GM19452 (cell line): Measurements from ENCODE around the gene DENND4B.

Experiments
- ATAC-seq: cut with Tn5 transposase; IDR thresholded peaks from one replicate; pipeline ENCODE4 v1.9.1; 2021; ENCODE audit not compliant: unreplicated experiment

Gene DENND4B

GRCh38 chr1:153951183-153951582, 4.7 kb upstream of the DENND4B start:
- ATAC-seq, result no peak

DNA sequence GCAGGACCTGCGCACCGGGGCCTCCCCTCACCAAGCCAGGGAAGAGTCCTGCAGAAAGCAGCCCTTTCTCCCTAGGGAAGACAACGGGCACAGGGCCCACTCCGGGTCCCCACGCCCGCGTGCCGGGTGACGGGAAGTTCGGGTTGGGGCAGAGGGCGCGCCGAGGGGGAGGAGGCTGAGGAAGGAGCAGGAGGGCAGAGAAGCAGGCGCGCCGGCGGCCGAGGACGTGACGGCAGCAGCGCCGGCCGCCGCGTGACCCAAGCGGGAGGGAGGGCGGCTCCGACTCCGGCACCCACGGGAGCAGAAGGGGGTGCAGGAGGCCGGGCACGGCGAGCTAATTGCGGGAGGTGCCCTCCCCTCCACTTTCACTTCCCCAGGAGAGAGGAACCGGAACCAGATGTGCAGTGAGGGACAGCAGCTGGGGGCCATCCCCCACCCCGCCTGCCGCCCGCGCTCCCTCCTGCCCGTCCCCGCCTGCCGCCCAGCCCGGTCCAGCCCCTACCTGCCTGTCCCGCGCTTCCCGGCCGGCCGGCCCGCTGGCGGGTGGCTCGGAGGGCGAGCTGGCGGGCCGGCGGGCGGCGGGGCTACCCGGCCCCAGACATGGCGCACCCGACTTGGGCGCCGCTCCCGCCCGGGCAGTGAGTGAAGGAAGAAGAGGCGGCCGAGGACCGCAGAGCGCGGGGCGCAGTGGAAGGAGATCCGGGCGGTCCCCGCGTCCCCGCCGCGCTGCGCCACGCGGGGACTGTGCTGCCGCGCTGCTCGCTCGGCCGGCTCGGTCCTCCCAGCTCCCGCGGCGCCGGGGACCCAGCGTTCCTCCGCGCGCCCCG, 510 bp downstream of the DENND4B start:
- ATAC-seq, result peak; percentile 66

DNA sequence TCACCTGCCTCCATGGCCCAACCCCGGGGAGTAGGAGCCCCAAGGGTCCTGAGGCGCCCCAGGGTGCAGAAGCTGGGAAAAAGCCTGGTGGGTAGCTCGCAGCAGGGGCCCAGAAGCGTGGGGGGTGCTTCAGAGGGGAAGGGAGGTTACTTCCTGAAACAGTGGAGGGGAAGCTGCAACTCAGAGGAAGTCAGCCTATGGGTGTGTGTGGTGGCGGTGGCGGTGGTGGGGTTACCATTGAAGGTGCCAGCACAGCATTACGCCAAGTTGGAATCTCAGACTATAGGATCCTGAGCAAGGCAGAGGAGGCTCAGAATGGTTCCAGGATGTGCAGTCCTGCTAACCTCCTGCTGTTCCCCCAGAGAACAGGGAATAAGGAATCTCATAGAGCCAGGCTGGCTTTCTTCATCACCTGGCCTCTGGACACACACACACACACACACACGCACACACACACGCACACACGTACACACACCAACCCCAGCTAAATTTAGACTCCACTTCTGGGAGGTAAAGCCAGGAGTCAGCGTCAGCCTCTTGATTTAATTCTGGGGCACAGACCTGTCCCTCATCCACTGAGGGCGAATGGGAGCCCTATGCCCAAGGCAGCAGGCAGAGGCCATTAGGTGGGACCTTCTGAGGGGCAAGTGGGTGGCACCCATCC, 1.3 kb downstream of the DENND4B start:
- peak; percentile 4 for ATAC-seq

GRCh38 chr1:153944827-153945117, 1.7 kb downstream of the DENND4B start:
- ATAC-seq, result no peak

DNA sequence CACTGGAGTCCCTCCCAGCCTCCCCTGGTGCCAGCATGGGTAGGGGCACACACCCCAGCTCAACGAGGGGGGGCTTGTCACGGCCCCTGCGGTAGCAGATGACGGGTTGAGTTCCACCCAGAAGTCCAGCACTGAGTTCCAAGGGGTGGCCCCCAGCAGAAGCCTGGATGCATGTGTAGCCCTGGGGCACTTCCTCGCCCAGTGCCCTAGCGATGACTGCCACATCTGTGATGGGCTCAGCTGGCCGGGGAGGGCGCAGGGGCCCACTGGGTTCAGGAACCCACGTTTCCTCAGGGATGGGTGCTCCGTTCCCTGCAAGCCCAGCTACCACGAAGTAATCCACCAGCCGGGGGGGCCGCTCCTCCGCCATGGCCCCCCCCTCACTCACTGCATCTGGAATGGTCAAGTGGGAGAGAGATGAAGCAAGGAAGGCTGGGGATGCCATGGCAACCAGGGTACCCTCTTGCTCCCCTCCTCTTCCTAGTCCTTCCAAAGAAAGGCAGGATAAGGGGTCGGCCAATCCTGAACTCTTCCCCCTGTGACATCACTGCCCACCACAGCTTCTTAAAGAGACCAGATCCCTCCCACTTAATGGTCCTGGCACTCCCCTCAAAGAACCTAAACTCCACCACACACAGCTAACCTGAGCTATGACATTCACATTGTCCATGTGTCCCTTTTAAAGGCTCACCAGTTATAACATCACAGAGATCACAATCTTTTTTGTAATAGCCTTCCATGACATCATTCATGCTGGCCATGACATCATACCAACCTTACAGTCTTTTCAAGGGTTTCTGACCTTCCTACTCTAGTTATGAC, 2.3 kb downstream of the DENND4B start:
- no peak for ATAC-seq

DNA sequence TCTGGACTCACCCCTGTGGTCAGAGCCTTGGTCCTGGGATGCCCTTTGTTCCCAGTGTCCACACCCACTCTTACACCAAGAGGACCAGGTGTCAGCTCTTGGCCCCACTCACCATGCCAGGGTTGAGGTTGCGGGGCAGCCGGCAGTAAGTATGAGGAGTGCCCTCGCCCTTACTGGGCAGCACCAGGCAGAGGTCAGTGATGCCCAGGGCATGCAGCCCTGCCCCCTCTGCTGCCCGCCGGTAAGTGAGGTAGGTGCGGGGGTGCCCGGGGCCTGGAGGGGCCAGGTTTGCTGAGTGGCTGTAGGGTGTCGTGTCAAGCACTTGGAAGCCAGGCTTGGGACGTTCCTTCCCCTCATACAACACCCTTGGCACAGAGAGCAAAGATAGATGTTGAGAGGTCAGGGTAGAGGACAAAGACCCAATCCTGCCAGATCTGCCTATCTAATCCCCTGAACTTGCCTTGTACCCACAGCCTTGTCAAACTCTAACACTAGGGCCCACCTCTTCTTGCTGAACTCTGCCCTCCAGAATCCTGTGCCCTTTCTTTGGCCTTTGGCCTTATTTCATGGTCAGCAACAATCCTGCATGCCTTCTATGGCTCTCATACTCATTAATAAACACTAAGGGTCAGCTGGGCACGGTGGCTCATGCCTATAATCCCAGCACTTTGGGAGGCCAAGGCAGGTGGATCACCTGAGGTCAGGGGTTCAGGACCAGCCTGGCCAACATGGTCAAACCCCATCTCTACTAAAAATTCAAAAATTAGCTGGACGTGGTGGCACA, 3.6 kb downstream of the DENND4B start:
- no peak for ATAC-seq

- ATAC-seq, result no peak
Observed at GRCh38 chr1:153941826-153942725, 4.4 kb downstream of the DENND4B start.

GRCh38 chr1:153940756-153941155, 5.8 kb downstream of the DENND4B start:
- no peak for ATAC-seq

GRCh38 chr1:153939476-153939875, 7.0 kb downstream of the DENND4B start:
- no peak for ATAC-seq

DNA sequence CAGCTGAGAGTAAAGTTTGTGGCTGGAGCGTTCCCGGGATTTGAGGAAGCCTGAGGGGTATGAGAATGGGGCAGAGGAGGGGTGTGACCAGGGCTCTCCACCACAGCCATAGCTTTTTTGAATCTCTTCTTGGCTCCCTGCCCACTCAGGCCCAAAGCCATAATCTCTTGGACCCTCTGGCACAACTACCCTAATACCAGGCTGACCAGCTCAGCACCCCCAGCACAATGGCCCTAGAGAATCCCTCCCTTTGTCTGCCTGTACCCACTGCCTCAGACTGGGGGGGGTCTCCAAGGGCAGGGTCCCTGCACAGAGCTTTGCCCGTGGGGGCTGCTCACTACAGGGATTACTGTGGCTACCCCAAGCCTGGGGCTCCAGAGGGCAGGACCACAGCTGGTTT, 7.5 kb downstream of the DENND4B start:
- no peak for ATAC-seq

GRCh38 chr1:153937331-153937730, 9.2 kb downstream of the DENND4B start:
- no peak for ATAC-seq

- no peak for ATAC-seq
Observed at GRCh38 chr1:153936011-153936802, 10.3 kb downstream of the DENND4B start.

GRCh38 chr1:153934746-153935145, 11.8 kb downstream of the DENND4B start:
- no peak for ATAC-seq

DNA sequence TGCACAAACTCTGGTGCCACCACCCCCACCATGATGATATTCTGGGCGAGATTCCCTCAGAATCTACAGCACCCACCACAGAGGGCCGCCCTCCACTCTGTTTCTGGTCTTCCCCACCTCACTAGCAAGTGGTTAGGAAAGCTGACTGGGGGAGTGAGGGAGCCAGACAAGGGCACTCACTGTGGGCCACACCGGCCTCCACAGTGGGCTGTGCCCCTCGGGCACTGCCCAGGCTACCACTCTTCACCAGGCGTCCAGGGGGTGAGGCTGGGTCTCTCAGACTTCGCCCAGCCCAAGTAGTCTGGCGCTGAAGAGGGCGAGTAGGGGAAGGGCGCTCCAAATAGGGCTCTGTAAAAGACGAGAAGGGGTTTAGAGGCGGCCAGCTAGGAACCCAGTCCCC, 12.6 kb downstream of the DENND4B start:
- no peak for ATAC-seq

GRCh38 chr1:153933430-153933829, 13.1 kb downstream of the DENND4B start:
- ATAC-seq, result no peak

DNA sequence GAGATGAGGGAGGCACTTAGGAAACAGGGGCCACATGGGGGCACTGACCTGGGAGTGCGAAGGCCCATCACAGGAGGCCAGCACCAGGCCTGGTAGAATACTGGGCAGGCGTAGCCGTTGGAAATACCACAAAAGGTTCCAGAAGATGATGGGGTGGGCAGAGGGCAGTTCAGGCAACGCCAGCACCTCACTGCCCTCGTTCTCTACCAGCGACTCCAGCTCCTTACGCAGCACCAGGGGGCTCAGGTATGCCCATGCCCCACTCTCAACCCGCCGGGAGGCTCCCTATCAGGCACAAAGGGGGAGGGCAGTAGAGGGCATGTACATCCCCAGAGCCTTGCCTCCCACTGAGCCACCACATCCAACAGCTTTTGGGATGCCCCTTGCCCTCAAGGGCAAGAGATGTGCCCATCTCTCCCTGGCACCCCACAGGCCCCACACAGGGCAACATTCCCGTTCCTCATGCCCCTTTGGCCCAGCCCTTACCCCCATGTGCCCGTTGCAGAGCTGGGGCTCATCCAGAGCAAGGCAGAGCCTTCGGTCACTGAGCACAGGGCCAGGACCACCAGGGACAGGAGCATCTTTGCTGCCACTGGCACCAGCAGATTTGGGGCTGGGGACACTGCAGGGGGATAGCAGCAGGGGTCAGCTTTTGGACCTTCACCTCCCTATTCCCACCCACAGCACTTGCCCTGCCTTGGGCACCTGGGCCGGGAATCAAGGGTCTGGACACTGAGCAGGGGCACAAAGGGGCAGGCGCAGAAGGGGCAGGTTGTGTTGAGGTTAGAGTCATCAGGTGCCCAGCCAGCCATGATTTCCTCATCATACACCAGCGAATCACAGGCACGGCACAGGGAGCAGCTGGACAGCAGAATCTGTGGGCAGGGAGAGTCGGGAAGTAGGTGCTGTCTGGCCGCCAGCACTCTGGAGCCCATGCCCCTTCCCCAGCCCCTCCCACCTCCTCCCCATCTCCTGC, 14.1 kb downstream of the DENND4B start:
- ATAC-seq, result no peak

DNA sequence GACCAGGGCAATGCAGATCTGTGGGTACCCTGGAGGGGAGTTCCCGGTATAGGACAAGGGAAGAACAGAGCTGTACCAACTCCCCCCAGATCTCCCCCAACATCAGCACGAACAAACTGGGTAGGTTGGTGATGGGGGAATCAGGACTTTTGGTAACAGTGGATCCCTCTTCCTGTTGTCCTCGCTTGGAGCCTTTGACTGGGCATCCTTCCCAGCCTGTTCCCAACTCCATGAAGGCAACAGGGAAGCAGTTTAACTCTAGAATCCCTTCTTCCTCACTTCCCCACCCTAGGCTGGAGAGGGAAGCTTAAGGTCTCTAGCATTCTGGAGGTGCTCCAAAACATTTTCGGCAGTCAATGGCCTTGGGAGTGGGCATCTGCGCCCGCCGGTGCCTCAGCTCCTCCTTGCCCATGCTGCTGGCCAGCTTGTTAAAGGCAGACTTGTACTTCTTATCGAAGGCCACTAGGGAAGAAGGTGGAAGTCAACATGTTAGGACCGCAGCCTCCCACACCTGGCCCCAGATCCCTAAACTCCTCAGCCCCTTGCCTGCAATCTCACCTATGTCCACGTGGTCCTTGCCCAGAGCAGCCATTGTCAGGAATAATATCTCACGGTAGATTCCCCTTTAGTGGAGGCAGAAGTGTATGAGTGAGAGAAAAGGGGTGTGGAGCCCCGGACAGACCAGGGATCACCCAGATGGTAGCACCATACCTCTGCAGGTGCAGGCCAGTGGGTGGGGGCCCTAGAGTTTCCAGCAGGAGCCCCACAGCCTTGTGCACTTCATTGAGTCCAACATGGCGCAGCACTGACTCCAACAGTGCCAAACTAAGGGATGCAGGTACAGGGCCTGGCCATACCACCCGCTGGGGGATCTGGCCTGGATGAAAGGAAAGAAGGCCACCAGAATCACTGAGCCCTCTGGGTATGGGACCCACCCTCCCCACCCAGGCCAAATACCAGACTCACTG, 16.3 kb downstream of the DENND4B start:
- no peak for ATAC-seq
